Measurements from ENCODE around the gene CDHR1.

- no peak for TF ChIP-seq CTCF (IDR thresholded peaks at IDR 0.05; ENCODE audit: low read depth, low read length)
- no peak for TF ChIP-seq EZH2phosphoT487 (IDR thresholded peaks at IDR 0.05; ENCODE audit: low read depth)
These were observed 23.4 kb downstream of the CDHR1 start for GRCh38 chr10:84217746-84218145.

Measured in OCI-LY3 (cell line).